GM21526 (cell line): ENCODE results near the gene SEMA6A.
"Not testable (repeated sequence)": the region's sequence is repeated elsewhere in the genome, so short reads cannot be mapped to it uniquely, and the experiment has no call there.

Source experiments
- ATAC-seq: cut with Tn5 transposase; IDR thresholded peaks from one replicate; pipeline ENCODE4 v1.9.1; 2021; ENCODE audit warnings: moderate library complexity; ENCODE audit not compliant: unreplicated experiment, low FRiP score

Gene SEMA6A

GRCh38 chr5:116553366-116553765, 21.3 kb downstream of the SEMA6A start:
- no peak for ATAC-seq

DNA sequence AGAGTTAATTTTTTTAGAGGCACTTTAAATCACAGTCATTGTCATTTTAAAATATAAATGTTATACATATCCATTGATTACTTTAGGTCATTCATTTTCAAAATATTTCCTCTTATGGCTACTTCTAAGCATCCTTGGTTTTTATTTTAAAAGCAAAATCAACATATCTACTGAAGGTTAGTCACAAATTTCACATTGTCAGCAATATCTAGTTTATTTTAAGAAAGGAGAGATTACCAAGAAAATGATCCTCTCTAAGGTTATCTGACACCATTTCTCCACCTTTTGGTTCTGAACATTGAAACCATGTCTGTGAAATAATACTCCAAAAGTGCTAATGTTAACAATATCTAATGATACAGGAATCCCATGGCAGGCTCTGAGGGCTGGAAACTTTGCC, 24.5 kb downstream of the SEMA6A start:
- no peak for ATAC-seq

DNA sequence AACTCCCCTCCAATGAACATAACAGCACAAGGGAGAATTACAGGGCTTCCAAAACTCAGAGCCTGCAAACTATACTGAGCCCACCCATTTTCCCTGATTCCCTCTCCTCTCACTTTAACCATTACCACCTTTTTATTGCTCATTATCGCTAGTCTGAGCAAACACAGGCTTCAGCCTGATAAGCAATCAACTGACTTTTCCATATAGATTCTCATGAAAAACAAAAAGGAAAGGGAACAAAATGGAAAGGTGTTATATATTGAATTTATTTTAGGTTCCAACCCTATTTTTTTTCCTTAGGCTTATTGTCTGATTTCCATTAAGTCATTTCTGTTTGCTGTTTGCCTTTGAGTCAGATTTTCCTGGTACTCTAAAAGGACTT, 27.9 kb downstream of the SEMA6A start:
- no peak for ATAC-seq

DNA sequence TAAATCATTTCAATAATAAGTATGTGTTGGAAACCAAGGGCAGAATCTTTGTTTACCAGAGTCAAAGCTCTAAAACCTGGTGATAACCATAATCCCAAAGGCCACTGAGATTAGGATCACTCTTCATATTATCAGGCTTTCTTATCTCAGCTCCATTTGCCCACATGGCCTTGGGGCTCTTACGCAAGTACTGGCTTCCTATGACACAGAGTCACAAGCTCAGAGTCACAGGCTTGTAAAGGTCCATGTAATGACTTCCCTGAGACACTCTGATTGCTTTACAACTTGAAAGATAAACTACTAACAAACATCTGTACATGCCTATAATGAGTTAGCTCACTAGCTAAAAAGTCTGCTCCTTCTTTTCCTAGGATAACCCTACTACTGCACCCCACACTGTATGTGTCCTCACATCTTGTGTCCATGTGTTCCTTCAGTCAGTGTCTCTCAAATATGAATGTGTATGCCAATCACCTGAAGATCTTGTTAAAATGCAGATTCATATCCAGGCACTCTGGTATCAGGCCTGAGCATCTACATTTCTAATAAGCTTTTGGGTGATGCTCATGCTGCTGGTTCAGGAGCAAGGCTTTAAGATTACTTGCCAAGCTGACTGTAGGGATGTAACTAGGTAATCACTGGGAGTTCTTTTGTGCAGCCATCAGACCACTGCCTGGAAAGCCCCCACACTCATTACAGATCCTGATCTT, 28.4 kb downstream of the SEMA6A start:
- no peak for ATAC-seq

GRCh38 chr5:116545465-116545864, 29.2 kb downstream of the SEMA6A start:
- not testable (repeated sequence) for ATAC-seq

GRCh38 chr5:116544531-116545241, 29.9 kb downstream of the SEMA6A start:
- no peak for ATAC-seq

DNA sequence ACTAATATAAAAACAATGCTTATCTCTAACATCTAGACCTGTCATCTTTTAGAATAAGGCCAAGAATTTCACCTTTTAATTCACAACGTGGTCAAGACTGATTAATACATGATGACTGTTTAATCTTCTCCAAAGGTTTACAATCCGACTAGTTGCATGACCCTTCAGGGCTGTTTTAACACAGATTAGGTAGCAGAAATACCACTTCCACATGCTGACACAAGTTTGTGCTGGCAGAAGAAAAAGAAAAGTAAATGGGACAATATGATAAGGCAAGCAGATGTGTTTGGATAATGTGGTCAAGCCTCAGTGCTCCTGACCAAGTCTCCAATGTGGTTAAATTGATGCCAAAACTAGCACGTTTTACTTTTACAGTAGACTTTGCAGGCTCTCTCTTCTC, 31.1 kb downstream of the SEMA6A start:
- ATAC-seq: no peak

DNA sequence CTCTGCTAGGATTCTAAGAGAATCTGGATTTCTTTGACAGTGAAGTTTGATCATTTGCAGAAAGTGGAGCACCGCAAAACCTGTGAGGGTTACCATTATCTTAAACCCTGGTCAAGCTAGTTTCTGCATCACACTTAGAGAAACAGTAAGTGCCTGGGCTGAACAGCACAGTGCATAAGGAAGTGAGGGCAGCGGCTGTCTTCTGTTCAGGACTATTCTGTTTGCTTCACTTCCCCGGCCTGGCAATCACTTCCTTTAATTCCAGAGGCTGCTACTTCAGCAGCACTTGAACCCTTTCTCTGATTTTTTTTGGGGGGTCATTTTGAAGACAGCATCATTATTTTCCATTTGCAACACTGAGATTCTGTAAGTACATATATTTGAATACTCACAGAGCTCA, 32.0 kb downstream of the SEMA6A start:
- no peak for ATAC-seq

DNA sequence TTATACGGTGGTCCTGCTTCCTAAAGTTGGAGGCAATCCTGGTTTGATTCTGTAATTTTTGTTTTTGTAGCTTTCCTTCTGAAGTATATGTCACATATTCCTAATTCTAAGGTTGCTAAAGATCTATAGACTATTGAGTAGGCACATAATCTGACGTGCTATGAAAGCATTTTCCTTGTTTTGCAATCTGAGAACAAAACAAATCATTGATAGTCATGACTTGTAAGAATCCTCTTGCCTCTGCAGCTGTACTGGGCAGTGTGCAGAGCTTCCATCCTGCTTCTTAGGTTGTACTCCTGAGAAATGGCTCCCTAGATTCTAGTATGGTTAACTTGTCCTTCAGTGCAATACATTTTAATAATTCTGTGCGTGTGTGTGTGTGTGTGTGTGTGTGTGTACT, 35.4 kb downstream of the SEMA6A start:
- no peak for ATAC-seq

- no peak for ATAC-seq
Measured at GRCh38 chr5:116536316-116537083, 38.1 kb downstream of the SEMA6A start.

DNA sequence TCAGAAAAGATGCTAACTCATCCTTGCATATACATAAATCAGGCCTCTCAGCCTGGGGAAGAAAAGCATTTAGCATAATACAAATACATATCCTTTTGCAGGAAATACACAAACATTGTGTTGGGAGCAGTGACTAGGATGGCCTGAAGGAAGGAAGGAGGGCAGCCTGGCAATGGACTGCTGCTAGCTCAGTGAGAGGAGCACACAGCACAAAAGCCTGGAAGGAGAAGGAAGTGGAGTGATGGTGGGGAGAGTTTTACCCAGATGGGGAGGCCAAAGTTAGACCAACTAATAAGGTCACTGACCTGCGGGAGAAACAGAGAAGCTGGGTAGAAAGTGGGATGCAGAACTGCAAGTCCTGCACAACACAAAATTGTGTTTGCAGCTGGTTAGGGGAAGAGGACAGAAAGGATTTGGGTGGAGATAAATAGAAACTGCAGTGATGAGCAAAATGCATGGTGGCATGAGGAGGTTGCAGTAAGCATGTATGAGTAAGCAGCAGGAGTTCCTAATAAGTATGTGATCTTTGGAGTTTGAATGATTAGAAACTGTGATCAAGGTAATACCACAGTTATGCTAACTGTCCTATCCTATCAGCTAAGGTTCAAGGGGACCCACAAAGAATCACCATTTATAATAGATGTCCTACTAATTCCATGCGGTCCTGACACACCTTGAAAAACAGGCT, 39.5 kb downstream of the SEMA6A start:
- ATAC-seq: no peak

- no peak for ATAC-seq
Measured at GRCh38 chr5:116532762-116533525, 41.7 kb downstream of the SEMA6A start.

- no peak for ATAC-seq
Measured at GRCh38 chr5:116531635-116532034, 43.0 kb downstream of the SEMA6A start.

DNA sequence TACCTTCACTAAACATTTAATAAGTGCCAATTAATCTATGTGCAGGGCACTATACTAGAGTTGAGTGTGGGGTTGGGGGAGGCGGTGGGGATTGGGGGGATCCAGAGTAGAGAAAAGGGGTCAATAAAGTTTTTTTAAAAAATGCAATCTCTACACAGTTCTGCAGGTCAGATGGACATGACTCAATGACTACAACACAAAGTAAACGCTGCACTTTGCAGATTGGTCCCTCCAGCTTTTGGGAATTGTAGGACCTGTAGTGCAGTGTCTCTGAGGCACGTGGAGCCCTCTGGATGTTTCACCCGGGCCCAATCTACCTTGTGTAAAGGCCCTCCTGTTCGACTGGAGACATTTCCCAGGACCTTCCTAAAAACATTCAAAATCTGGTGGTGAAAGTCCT, 43.5 kb downstream of the SEMA6A start:
- ATAC-seq: no peak

GRCh38 chr5:116530276-116530675, 44.3 kb downstream of the SEMA6A start:
- ATAC-seq: no peak

GRCh38 chr5:116529615-116530014, 45.0 kb downstream of the SEMA6A start:
- no peak for ATAC-seq

DNA sequence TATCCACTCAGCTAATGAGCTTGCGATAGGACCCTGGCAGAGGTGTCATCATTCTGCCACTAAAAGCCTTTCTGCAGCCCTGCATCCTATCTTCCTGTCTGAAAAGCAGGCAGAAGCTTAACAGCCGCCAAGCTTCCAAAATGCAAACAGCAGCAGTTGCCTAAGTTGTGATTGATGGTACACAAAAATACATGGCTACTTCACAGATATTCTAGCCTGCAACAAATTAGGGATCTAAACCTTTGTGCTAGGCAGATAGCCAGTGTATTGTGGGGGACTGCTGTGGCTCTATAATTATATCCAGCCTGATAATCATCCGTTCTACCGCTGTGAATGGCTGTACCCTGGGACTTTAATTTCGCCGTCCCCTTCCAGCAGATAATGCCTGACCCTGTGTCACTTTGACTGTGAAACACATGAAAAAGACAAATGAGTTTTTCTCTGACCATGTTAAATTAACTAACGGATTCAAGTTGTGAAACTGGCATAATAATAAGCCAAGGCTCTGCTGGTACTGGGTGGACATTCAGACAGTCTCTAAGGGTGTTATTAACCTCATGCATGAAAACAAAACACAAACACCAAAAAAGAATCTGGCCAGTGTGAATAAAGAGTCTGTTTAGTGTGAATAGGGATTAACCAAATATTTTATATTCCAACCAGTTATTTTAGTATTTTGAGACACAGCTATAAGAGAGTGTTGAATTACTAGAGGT, 45.9 kb downstream of the SEMA6A start:
- ATAC-seq: no peak

- no peak for ATAC-seq
Measured at GRCh38 chr5:116527582-116527981, 47.0 kb downstream of the SEMA6A start.

- no peak for ATAC-seq
Measured at GRCh38 chr5:116525674-116526073, 48.9 kb downstream of the SEMA6A start.

DNA sequence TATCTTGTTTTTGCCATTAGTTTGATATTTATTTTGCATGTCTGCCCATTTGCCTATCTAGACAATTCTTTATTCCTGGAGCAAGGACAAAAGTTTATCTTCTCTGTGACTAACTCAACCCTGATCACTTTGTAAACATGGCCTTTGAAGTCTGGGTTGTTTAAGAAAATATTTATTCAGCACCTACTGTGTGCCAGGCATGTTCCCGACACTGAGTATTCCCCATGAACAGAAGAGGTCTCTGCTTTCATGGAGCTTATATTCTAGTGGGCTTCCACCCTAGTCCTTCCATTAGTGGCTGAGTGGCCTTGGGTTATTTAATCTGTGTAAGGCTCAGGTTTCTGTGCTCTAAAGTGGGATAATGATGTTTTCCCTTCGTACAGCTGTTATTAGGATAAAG, 49.7 kb downstream of the SEMA6A start:
- ATAC-seq: no peak
